UCSD-AML1 (cell line): ENCODE results near the gene RBM19.

Experiments
- DNase-seq: peaks from one replicate; lab custom pipeline; 2025; ENCODE audit not compliant: unreplicated experiment; lab: John Stamatoyannopoulos, UW

RBM19 gene

GRCh38 chr12:113887906-113888305 lies 78.2 kb downstream of the RBM19 start:
- DNase-seq: no peak

- no peak for DNase-seq
Measured at GRCh38 chr12:113886721-113887120, 79.4 kb downstream of the RBM19 start.

- DNase-seq: no peak
Measured at GRCh38 chr12:113884392-113884791, 81.7 kb downstream of the RBM19 start.

- DNase-seq: no peak
Measured at GRCh38 chr12:113882690-113883089, 83.4 kb downstream of the RBM19 start.

- DNase-seq: no peak
Measured at GRCh38 chr12:113880988-113881962, 84.8 kb downstream of the RBM19 start.

GRCh38 chr12:113880326-113880725 lies 85.8 kb downstream of the RBM19 start:
- DNase-seq: no peak

- DNase-seq: no peak
Measured at GRCh38 chr12:113879658-113880057, 86.5 kb downstream of the RBM19 start.

- no peak for DNase-seq
Measured at GRCh38 chr12:113877607-113878006, 88.5 kb downstream of the RBM19 start.

- no peak for DNase-seq
Measured at GRCh38 chr12:113876160-113876559, 90.0 kb downstream of the RBM19 start.

GRCh38 chr12:113875691-113876090 lies 90.4 kb downstream of the RBM19 start:
- DNase-seq: no peak

- no peak for DNase-seq
Measured at GRCh38 chr12:113874999-113875561, 91.0 kb downstream of the RBM19 start.

GRCh38 chr12:113874326-113874725 lies 91.8 kb downstream of the RBM19 start:
- no peak for DNase-seq

- no peak for DNase-seq
Measured at GRCh38 chr12:113873740-113874139, 92.4 kb downstream of the RBM19 start.

GRCh38 chr12:113870890-113871289 lies 95.2 kb downstream of the RBM19 start:
- DNase-seq: no peak

- no peak for DNase-seq
Measured at GRCh38 chr12:113870035-113870434, 96.1 kb downstream of the RBM19 start.

GRCh38 chr12:113868365-113868764 lies 97.8 kb downstream of the RBM19 start:
- DNase-seq: no peak

GRCh38 chr12:113867258-113867657 lies 98.9 kb downstream of the RBM19 start:
- no peak for DNase-seq

GRCh38 chr12:113866496-113866895 lies 99.6 kb downstream of the RBM19 start:
- DNase-seq: no peak

- DNase-seq: no peak
Measured at GRCh38 chr12:113863455-113863845, 102.7 kb downstream of the RBM19 start.

- DNase-seq: no peak
Measured at GRCh38 chr12:113862590-113863454, 103.3 kb downstream of the RBM19 start.

- DNase-seq: no peak
Measured at GRCh38 chr12:113861708-113862312, 104.3 kb downstream of the RBM19 start.
